NOMO-1 treated with dmso at 0.1 percent for 144 hours (cell line): Measurements from ENCODE around the gene SETBP1.
A peak's percentile ranks its signal among the peaks of the same experiment; 100 is the strongest.

ENCODE experiments used
- DNase-seq: peaks from one replicate; lab custom pipeline; 2025; ENCODE audit not compliant: unreplicated experiment; lab: John Stamatoyannopoulos, UW

The SETBP1 gene

DNA sequence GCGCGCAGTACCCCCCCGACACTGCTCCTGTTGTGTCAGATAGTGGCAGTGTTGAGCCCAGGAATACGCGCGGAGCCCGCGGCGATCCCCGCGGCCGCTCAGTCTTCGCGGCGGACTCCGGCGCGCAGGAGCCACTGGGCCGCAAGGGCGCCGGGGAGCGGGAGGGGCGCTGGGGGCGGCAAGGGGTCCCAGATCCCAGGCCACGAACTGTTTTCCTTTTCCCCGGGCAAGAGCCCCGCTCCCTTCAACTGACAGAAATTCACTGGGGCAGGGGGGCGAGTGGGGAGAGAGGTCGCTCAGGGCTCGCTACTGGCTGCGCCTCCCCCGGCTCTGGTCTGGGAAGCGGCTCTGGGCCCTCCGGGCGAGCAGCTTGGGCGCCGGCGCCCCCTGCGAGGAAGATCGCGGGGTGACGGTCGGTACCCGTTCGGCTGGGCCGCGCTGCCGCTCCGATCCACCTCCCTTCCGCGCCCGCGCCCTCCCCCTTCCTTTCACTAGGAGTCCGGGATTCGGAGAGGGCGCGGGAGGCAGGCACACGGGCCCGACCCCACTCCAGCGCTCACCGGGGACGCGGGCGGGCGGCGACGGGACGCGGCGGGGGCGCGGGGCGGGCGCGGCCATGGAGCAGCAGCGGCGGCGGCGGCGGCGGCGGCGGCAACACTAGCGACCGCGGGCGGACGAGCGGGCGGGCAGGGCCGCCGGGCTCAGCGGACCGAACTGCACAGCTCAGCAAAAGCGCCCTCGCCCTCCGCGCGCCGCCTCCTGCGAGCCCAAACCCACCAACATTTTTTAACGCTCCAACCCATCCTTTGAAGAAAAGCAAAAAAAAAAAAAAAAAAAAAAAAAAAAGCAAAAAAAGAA lies 1.4 kb upstream of the SETBP1 start:
- peak; percentile 60 for DNase-seq

DNA sequence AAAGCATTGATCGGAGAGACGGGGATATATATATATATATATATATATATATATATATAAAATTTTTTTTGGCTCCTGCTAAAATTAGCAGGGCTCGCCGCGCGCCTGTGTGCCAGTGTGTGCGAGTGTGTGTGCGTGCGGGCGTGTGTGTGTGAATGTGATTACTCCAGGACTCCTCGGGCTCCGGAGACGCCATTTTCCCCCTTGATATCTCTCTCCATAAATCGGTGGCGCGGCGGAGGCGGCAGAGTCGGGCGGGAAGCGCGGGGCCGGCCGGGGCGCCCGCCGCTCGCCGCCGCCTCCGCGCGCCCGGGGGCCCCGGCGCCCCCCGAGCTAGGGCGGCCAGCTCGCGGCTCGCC lies 795 bp upstream of the SETBP1 start:
- no peak for DNase-seq

DNA sequence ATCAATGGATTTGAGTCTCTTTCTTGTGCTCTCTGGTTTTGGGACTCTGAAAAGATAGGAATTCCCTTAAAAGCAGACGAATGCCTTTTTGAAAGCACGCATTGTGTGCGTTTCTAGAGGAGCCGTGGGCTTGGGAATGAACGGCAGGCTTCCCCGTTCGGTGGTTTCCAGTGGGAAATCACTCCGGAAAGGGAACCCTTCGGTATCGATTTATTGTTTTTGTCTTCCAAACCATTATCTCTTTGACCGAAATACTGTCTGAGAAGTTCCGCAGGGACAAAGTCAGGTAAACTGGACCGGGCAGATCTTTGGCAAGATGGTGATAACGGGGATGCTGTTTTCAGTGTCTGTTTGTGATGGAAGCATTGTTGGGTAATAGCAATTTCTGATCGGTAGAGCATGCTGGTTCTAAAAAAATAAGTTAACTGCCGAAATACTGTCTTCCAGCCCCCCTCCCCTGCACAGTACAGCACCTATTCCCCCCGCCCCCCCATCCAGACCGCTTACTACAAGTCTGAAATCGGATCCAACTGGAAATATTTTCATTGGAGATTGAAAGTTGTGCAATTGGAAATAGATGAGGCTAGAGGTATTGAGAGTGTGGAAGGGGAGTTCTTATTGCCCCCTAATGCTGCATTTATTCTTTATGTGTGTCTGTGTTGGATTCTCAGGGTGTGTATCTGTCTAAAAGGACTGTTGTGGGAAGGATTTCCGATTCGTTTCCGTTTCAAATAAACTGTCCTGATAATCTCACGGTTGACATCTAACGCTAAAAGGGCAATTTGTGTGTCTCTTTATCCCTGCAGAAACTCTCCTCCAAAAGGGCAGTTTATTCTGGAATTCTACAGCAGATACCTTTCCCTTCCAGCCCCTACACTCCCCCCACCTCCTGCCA lies 635 bp downstream of the SETBP1 start:
- DNase-seq: no peak

DNA sequence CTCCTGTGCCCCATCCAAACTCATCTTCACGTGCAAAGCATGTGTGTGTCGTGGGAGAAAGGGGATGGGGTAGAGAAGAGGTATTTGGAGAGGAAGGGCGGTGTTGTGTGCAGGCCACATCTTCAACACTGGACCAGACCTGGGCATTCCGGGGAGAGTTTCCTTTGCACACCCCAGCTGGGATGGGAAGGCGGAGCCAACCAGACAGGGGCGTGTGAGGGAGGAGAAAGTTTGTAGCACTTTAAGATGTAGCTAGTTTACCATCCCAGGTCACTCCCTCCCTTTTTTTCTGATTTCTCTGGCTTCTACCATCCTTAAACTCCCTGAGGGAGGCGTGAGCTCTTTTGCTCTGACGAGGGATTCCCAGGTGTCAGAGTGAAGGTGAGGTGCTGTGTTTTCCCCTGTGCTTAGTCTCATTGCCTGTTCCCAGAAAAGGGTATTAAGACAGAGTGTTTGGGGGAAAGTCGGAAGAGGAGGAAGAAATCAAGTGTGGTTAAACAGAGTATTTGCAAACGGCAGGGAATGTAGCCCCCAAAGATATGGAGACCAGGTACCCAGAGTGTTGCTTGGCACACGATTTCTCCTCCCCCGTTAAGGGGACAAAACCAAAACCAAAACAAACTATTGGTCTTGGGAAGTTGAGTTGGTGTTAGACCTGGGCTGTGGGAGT lies 1.6 kb downstream of the SETBP1 start:
- DNase-seq: no peak

DNA sequence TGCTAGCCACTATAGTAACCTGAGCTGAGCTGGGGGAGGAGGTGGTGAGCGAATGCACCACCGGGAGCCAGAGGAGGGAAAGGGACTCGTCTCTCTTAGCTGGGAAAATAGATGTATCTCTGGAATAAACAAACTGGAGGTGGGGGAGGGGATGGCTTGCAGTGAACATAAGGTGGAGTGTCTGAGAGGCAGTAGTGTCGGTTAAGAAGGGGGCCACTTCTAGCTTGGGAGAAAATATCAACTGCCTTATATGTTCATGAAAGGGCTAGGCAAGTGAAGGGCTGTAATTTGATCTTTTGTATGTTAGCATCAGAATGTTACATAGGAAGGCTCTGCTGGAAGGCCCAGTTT lies 2.2 kb downstream of the SETBP1 start:
- DNase-seq: no peak

DNA sequence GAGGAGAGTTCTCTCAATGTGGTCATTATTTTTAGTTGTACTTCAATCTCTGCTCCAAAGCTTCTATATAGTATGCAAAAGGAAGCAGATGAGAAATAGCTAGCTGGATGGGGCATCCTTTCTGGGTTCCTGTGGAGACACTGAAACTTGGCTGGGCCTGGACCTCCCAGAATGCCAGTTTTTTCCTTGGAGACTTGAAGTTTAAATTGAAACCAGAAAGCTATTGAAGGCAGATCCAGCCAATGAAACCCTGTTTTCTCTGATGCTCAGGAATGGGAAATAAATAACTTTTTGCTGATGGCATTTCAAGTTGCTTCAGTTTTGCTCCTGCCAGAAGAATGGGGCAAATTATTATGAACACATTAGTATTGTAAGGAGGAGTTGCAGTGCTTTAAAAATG lies 2.9 kb downstream of the SETBP1 start:
- DNase-seq: no peak

DNA sequence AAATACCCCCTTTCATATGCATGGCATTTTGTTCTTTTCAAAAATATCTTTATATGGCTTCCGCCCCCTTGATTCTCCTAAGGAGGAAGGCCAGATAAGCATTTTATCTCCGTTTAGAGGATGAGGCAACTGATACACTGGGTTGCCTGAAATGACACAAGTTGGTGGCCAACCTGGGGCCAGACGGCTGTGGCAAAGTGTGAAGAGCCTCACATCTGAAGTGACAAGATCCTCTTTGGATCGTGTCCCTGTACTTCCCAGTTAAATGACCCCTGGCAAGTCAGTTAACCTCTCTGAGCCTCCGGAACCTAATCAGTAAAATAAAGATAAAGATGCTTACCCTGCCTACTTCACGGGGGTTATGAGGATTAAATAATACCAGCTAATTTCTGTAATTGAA lies 4.6 kb downstream of the SETBP1 start:
- DNase-seq: no peak

DNA sequence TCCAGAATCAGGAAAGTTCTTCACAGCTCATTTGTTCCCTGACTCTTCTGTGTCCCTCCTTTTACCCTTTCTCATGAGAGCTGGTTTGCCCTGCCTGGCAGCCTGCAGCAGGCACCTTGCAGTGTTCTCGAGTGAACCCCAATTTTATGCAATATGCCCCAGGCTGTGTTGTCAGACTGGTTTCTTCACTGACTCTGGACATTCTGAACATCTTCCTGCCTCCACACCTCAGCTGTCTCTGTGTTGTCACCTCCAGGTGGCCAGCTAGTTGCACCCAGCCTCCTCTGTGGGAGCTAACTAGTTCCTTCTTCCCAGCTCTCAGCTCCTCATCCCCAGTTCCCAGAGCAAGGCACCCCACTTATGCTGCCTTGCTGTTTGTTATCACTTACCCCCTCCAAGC lies 5.5 kb downstream of the SETBP1 start:
- no peak for DNase-seq

DNA sequence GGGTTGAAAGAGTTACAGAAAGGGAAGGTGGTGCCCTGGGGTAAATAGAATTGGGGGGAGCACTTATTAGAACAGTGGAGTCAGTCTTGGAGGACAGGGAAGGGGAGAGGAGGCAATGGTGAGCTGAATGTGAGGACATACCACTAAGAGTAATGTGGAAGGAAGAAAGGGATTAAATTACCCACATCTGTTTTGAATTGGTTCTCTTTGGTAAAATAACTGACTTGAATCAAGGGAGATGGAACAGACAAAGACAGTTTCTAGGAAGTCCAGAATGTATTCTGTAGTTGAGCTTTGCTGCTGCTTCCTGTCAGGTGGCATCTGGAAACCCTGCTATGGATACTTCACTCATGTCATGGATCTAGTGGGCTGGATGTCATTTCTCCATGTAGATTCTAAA lies 6.7 kb downstream of the SETBP1 start:
- DNase-seq: no peak

DNA sequence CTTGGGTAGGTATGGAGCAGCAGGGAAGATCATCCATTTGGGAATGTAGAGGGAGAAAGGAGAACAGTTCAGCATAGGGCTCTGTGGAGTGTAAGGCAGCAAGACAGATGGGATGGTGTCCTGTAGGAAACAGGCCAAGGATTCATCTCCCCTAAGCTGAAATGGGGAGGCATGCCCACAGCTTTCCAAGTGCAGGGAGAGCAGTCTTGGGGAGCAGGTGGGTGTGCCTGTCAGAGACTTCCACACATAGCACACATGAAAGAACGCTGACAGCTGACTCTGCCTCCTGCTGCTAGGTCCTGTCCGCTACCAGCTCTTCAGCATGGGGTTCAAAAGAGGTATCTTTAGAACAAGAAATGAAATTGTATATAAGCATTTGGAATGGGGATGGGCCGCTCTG lies 9.0 kb downstream of the SETBP1 start:
- no peak for DNase-seq

DNA sequence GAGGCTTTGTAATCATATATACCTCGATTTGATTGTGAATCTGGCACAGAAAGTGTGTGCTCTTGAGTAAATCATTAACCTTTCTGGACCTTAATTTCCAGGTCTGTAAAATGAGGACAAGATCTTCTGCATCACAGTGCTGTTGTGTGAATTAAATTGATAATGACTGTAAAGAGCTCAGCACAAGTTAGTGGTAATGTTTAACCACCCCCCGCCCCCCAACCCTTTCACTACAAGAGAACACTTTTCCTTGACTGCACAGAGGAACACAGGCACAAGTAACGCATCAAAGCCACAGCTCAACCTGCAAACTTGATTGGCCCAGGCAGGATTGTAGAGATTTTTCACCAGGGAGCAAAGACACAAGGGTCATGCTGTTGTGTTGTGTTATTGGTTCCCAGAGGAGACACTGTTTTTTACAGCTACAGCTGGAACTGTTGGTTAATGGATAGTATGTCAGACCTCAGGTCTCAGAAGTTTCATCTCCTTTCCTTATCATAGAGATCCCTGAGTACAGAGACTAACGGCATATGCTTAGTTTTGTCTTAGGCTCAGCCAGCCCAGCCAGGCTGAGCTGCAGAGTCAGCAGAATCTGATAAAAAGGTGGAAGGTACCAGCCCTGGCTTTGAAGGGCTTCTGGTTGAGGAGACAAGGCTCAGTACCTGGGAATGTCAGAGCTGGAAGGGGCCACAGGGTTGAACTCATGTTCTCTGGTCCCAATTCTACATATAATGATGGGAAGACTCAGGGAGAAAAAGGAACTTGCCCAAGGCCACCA lies 10.6 kb downstream of the SETBP1 start:
- no peak for DNase-seq

DNA sequence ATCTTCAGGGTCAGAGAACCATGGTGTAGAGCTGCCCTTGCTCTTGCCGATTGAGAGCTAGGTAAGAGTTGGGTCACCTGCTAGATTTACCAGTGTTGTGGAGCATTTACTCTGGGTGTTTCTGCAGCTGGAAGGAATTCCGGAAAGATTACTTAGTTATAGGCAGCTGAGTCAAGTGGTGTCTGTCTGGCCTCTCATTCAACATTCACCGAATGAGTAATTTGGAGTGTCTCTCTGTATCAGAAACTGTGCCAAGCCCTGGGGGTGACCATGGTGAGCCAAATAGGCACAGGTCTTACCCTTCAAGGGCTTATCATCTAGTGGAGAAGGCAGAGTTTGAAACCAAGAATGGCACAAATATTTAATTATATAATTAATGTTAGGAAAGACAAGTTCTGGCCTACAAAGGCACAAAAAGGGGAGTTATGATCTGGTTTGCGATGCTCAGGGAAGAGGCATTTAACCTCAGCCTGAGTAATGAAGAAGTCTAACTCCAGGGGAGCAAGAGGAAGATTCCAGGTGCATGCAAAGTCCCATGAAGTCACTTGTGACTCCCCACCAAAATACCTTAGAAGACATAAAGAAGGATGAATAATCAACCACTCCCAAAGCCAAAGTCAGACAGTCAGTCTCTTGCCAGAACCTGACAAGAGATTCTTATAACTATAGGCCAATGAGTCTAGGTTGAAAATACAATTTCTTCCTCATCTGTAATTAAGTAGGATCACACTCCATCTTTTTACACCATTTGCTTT lies 12.5 kb downstream of the SETBP1 start:
- no peak for DNase-seq

DNA sequence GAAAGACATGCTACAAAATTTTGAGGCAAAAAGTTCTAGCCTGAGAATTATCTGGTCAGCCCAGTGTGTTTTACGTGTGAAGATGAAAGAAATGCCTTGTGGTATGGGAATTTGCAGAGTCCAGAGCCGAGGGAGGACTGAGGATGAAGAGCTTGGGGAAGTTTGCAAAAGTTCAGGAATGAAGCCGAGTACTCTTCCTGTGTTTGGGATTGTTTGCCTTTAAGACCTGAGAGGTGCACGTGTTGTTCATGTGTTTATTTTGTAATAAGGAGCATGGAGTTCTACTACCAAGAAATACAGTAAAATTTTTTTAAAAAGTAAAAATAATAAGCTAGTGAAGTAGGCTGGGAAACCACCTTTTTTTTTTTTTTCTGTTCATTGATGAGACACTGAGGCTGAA lies 14.8 kb downstream of the SETBP1 start:
- no peak for DNase-seq

DNA sequence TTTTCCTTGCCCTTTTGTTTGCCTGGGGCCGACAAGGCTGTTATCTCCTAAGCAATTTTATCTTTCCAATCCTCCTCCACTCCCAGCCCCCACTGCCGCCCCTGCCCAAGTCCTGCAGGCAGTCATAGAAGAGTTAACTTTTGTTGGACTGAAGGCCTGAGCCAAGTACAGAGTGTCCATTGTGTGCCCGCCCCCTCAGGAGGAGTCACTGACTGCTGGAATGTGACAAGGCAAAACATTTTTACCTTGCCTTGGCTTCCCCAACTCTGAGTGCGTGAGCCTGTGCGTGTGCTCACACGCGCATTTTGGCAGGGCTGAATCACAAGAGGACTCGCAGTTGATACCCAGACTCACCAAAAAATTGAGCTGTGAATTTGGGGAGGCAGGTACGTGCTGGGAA lies 16.2 kb downstream of the SETBP1 start:
- no peak for DNase-seq

DNA sequence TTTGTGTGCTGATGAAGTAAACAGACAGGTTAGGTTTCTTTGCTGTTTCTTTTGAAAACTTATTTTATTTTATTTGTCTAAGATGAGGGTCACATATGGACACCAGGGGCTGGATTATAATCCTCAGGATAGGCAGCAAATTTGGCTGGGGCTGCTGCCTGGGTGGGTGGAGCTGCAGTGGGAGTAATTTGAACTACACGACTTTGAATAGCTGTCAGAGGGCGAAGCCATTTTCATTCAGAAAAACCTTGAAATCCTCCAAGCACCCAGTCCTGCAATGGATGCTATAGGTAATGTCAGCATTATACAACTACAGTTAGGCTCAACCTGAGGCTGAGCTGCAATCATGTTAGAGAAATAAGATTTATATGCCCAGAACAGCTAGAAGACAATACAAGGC lies 16.6 kb downstream of the SETBP1 start:
- DNase-seq: no peak

DNA sequence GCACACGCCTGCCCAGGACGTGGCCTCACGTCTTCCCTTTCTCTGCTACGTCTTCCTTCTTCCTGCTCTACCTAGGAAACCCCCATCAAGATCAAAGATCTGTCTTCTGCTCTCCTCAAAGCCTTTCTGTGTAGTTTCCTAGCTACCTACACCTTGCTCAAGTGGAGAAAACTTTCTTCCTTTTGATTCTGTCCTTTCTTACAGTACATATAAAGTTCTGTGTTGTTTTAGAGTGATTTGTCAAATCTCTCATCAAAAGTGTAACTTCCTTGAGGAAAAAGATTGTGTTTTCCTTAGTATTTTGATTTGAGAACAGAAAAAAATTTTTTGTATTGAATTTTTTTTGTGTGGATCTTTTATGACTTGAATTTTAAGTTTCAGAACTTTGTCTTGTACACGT lies 17.8 kb downstream of the SETBP1 start:
- DNase-seq: no peak

DNA sequence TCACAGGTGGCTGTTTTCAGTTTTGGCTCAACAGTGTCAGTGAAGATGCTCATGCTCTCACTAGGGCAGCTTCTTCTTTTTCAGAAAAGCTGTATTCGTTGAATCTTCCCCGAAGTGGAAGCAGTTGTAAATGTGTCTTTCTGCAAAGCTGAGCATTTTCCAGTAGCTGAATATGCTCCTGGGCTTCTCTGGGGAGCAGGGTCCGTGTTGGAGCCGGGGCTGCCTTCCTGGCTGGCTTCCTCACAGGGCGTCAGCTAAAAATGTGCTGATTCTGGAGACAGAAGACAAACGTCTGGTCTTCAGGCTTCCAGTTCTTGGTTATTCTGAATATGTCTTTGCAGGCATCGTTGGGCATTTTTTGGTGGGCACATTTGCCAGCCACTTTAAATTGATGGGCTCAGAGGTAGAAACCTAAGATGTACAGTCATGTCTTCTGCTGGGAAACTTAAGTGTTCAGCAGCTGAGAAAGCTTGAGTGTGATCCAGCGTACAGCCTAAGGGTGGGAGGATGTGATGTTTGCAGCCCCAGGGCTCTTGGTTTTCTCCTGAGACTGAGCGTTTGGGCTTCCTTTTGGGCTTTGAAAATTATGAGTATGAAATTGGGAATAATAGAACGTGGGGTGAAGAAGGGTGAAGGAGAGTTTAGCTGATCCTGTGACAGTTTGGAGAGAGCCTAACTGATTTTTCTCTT lies 19.0 kb downstream of the SETBP1 start:
- no peak for DNase-seq

DNA sequence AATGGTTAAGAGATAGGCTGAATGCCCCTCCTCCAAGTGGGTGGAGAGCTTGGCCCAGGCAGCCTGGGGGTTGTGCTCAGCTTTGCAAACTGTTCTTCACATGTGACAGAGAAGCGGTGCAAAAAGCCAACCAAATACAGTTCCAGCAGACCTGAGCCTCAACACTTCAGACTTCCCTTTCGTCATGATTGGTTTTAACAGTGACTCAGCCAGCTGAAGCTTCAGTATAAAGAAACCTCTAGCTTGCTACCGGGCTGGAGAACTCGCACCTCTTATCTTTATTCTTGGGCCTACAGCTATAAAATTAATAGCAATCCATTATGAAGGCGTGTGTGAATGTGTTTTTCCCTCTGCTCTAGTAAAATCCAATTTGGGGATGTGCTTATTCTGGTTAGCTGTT lies 20.0 kb downstream of the SETBP1 start:
- no peak for DNase-seq

DNA sequence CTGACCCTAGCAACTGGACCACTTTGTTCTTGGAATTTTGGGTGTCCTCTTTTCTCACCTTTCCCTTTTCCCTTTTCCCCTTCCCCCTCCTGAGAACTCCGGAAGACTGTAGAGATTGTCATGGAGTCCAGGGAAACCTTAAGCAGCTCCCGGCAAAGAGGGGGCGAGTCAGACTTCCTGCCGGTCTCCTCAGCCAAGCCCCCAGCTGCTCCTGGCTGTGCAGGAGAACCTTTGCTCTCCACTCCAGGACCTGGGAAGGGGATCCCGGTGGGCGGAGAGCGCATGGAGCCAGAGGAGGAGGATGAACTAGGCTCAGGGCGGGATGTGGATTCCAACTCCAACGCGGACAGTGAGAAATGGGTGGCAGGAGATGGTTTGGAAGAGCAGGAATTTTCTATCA lies 20.5 kb downstream of the SETBP1 start:
- DNase-seq: no peak

DNA sequence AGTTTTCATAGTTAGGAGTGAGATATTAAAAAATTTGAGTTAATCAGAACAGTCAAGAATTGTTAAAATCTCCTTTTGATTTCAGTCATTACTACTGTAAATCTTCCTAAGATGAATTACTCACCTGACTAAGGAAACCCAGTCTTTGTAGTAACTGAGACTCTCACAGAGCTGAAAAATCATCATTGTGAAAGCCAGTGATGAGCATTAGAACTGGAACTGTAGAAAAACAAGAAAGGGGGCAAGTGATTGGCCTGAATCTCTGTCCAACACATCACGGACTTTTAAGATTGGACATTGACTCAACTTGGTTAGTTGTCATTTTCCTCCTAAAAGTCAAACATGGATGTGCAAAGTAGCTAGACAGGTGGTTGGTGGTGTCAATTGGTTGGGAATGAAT lies 21.9 kb downstream of the SETBP1 start:
- DNase-seq: no peak
